Ishikawa (cell line): ENCODE measurements around the gene TMEM108.

Experiments
- FOXM1 ChIP-seq: IDR thresholded peaks from 2 replicates; pipeline ENCODE4 v1.6.1; 2012; ENCODE audit warnings: low read depth, borderline replicate concordance
- REST ChIP-seq: IDR thresholded peaks from 2 replicates; pipeline ENCODE4 v1.6.1; 2012; ENCODE audit warnings: low read depth, mild to moderate bottlenecking

DNA sequence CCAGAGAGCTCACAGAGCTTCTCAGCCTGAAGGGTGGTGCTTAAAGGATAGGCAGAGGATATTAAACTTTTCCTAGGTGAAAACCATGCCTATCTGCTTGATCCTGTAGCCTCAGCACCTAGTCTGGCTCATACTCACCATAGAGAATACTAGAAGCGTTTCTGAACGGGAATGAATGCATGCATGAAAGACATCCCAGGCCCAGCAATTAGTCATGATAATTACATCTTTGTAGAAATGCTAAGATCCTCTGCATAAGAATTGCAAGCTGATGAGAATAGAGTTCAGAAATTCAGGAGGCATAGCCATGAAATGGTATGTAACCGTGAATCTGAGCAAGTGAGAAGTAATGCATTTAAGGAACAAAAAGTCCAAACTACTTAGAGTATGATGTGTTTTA, 5.9 kb upstream of the TMEM108 start:
- TF ChIP-seq REST = no peak
- TF ChIP-seq FOXM1 = no peak
